Glutamatergic neuron (in vitro differentiated cells): ENCODE measurements around the gene ST7L. TPM values are rescaled to one million over a fixed set of nuclear protein-coding genes. Genes with fewer than 3 reads are reported as not detected.
"Not testable (repeated sequence)": the region's sequence is repeated elsewhere in the genome, so short reads cannot be mapped to it uniquely, and the experiment has no call there.

Experiments
- DNase-seq: peaks from one replicate; pipeline ENCODE4 v3.0.0; 2022
- H3K27ac Mint-ChIP-seq: one replicate; pipeline ENCODE4 v1.8.0; 2020; ENCODE audit warnings: mild to moderate bottlenecking, mixed read lengths, inconsistent platforms; ENCODE audit not compliant: unreplicated experiment
- H3K27me3 Mint-ChIP-seq: one replicate; pipeline ENCODE4 v1.8.0; 2020; ENCODE audit warnings: mild to moderate bottlenecking, moderate library complexity, mixed read lengths, inconsistent platforms; ENCODE audit not compliant: unreplicated experiment
- H3K36me3 Mint-ChIP-seq: one replicate; pipeline ENCODE4 v1.8.0; 2020; ENCODE audit warnings: mild to moderate bottlenecking, mixed read lengths, inconsistent platforms; ENCODE audit not compliant: unreplicated experiment
- H3K4me1 Mint-ChIP-seq: one replicate; pipeline ENCODE4 v1.8.0; 2020; ENCODE audit warnings: mild to moderate bottlenecking, low read depth, mixed read lengths, inconsistent platforms; ENCODE audit not compliant: unreplicated experiment
- H3K4me3 Mint-ChIP-seq: one replicate; pipeline ENCODE4 v1.8.0; 2020; ENCODE audit warnings: mild to moderate bottlenecking, mixed read lengths, inconsistent platforms; ENCODE audit not compliant: unreplicated experiment
- H3K9me3 Mint-ChIP-seq: one replicate; pipeline ENCODE4 v1.8.0; 2020; ENCODE audit warnings: mild to moderate bottlenecking, moderate library complexity, mixed read lengths, inconsistent platforms; ENCODE audit not compliant: unreplicated experiment
- total RNA-seq: library from RNA; stranded (reverse); fragmentation: NEBNext Ultra II Directional; extraction: Animal tissue kit (Norgen Biotek cat#: 25700); gene quantifications from one replicate; pipeline ENCODE4 v1.2.1, GENCODE V29; 2021; ENCODE audit not compliant: unreplicated experiment
- TF ChIP-seq, protein P1 (sequence below): fragments of 200-600 bp; sonication (generic); IDR thresholded peaks from one replicate; pipeline ENCODE4 v1.5.0; 2021; ENCODE audit not compliant: partially characterized antibody, unreplicated experiment

Gene ST7L
- total RNA-seq, 1 donor from 2014 or later, result 28.3 TPM

DNA sequence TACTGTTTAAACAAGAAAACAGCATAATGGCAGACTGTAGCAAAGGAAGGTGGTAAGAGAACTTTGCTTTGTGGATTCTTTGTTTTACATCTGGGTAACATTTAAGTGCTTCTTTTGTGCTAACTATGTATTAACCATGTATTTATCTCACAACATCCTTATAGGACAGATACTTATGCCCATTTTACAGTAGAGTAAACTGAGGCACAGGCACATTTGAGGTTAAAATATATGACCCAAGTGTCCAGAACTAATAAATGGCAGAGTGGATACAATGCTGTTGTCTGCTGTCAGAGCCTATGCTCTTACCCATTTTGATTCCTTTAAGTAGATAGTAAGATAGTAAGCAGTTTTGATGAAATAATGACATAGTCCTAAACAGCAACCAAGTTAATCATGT, 7.9 kb upstream of the ST7L start:
- no peak for DNase-seq
- H3K4me3 Mint-ChIP-seq, result no peak overlapping the region

DNA sequence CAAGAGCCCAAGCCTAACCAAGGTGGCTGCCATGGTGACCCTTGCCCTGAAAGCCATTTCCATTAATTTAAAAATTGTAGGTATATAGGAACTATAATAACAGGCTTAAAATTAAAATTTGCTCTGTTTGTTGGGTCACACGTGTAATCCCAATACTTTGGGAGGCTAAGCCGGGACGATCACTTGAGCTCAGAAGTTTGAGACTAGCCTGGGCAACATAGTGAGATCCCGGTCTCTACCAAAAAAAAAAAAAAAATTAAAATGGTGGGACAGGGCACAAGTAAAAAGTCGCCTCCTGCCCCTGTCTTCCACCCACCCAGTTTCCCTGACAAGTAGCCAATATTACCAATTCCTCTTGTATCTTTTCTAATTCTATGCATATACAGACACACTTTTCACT, 7.3 kb upstream of the ST7L start:
- Mint-ChIP-seq H3K27me3 (no peaks in the 10 kb centered on the region), H3K4me1 (peaks cover 9% of the 10 kb centered on the region), H3K27ac (no peak overlapping the region), H3K4me3 (no peak overlapping the region), H3K36me3 (no peaks in the 10 kb centered on the region), H3K9me3 (peaks cover 5% of the 10 kb centered on the region)
- no peak for DNase-seq
- TF ChIP-seq, protein P1, sequence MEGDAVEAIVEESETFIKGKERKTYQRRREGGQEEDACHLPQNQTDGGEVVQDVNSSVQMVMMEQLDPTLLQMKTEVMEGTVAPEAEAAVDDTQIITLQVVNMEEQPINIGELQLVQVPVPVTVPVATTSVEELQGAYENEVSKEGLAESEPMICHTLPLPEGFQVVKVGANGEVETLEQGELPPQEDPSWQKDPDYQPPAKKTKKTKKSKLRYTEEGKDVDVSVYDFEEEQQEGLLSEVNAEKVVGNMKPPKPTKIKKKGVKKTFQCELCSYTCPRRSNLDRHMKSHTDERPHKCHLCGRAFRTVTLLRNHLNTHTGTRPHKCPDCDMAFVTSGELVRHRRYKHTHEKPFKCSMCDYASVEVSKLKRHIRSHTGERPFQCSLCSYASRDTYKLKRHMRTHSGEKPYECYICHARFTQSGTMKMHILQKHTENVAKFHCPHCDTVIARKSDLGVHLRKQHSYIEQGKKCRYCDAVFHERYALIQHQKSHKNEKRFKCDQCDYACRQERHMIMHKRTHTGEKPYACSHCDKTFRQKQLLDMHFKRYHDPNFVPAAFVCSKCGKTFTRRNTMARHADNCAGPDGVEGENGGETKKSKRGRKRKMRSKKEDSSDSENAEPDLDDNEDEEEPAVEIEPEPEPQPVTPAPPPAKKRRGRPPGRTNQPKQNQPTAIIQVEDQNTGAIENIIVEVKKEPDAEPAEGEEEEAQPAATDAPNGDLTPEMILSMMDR, result no peak

More for the DNA sequence above, 7.9 kb upstream of the ST7L start:
- Mint-ChIP-seq H3K27ac (no peak overlapping the region), H3K36me3 (no peaks in the 10 kb centered on the region), H3K4me1 (peaks cover 8% of the 10 kb centered on the region), H3K27me3 (no peaks in the 10 kb centered on the region), H3K9me3 (peaks cover 3% of the 10 kb centered on the region)
- TF ChIP-seq, protein P1, result no peak

DNA sequence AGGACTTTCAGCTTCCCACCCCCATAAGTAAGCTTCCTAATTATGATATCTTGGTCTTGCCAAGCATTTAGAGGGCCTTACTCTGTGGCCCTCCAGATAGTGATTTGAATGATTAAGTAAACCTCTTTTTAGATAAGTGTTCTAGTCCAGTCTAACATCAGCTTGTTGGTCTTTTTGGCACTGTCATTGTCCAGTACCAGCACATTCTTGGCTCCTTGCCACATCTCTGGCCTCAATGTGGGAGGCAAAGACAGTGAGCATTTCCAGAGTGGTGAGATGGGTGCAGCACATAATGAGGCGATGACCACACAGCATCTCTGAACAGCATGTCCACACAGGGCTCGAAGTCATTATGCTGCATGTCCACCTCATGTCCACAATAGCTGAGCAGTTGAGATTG, 6.8 kb upstream of the ST7L start:
- Mint-ChIP-seq H3K36me3 (no peaks in the 10 kb centered on the region), H3K9me3 (peaks cover 5% of the 10 kb centered on the region), H3K27me3 (no peaks in the 10 kb centered on the region), H3K4me1 (peaks cover 13% of the 10 kb centered on the region), H3K27ac (no peak overlapping the region), H3K4me3 (no peak overlapping the region)
- TF ChIP-seq, protein P1, result no peak
- DNase-seq, result no peak

DNA sequence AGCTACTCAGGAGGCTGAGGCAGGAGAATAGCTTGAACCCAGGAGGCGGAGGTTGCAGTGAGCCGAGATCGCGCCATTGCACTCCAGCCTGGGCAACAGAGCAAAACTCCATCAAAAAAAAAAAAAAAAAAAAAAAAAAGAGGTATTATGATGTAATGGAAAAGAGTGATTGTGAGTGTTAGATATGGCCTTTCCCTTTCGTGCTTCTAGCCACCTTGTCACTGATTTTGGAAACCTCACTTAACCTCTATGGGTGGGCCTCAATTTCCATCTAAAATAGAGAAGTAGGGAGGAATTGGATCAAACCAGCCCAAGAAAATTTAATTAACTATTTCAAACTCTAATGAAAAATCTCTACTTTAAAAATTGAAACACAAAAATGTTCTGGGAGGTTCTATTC, 5.6 kb upstream of the ST7L start:
- H3K4me3 Mint-ChIP-seq, DNase-seq, H3K9me3 Mint-ChIP-seq, H3K27ac Mint-ChIP-seq, H3K36me3 Mint-ChIP-seq, H3K27me3 Mint-ChIP-seq: not testable (repeated sequence)
- peaks cover 13% of the 10 kb centered on the region for H3K4me1 Mint-ChIP-seq

DNA sequence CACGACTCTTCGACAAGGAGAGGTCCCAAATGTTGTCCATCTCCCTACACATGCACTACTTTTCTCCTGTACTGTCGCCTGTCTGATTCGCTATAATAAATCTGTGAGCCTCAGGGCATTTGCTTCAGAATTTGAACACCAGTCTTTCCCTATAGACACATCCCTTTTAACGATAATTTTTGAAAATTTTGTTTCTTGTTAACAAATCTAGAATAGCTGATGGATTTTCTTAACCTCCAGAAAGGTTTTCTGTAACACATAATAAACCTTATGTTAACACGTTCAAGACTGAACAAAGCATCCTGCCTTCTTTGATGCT, 1.4 kb upstream of the ST7L start:
- Mint-ChIP-seq H3K27me3 (peaks cover 9% of the 10 kb centered on the region), H3K4me3 (peak overlapping the region; percentile 91), H3K9me3 (peaks cover 15% of the 10 kb centered on the region), H3K36me3 (no peaks in the 10 kb centered on the region), H3K4me1 (peaks cover 13% of the 10 kb centered on the region), H3K27ac (peak overlapping the region; percentile 99)
- TF ChIP-seq, protein P1, result no peak
- DNase-seq, result no peak
